Activated CD4-positive, CD25-positive, alpha-beta regulatory T cell (primary cell): ENCODE data around the gene TP53TG3F.
"Not testable (repeated sequence)": the region's sequence is repeated elsewhere in the genome, so short reads cannot be mapped to it uniquely, and the experiment has no call there.

Experiments used
- DNase-seq, 4 experiments: peaks; one replicate each; lab custom pipeline; 2025; lab: John Stamatoyannopoulos, UW

Gene TP53TG3F, protein sequence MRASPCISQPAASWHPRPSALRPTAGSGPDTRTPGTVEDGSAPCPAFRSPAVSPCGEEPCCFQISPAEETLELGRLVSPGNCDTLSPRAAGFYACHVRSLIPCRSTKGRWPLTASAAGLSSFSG

DNA sequence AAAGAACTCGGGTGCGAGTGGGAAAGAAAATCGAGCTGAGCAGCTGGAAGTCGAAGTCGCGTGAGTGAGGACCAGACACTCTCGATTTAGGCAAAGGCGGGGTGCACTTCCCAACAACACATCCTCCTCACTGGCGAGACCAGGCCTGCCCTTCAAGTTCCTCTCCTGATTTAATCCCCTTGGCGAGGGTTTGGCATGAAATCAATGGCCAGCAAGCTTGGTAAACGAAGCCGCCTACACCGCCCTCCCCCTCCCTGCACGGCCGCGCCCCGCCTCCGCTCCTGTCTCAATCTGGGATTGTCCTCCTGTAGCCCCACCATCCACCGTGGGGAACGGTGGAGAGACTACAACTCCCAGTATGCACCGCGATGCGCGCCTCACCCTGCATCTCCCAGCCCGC is at the start of gene TP53TG3F:
TSS of gene TP53TG3F (plus strand) at position 301 of the 400 bp plus-strand sequence. CDS start at position 369, 68 bp downstream.
- DNase-seq: not testable (repeated sequence)

DNA sequence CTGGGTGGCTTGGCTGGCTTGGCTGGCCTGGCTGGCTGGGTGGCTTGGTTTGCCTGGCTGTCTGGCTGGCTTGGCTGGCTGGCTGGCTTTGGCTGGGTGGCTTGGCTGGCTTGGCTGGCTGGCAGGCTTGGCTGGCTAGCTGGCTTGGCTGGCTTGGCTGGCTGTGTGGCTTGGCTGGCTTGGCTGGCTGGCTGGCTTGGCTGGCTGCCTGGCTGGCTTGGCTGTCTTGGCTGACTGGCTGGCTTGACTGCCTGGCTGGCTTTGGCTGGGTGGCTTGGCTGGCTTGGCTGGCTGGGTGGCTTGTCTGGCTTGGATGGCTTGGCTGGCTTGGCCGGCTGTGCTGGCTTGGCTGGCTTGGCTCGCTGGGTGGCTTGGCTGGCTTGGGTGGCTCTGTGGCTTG is 32.2 kb downstream of the TP53TG3F start:
- DNase-seq: not testable (repeated sequence)

DNA sequence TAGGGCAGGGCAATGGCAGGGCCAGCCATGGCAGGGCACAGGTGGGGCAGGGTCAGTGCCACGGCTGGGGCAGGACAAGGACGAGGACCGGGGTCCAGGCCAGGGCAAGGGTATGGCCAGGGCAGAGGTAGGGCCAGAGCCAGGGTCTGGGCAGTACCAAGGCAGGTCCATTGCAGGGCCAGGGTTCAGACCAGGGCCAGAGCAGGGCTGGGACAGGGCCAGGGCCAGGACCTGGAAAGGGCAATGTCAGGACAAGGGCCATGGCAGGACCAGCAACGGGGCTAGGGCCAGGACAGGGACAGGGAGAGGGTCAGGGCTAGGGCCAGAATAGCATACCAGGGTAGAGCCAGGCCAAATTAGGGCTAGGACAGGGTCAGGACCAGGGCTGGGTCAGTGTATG is 47.8 kb downstream of the TP53TG3F start:
- not testable (repeated sequence) for DNase-seq

DNA sequence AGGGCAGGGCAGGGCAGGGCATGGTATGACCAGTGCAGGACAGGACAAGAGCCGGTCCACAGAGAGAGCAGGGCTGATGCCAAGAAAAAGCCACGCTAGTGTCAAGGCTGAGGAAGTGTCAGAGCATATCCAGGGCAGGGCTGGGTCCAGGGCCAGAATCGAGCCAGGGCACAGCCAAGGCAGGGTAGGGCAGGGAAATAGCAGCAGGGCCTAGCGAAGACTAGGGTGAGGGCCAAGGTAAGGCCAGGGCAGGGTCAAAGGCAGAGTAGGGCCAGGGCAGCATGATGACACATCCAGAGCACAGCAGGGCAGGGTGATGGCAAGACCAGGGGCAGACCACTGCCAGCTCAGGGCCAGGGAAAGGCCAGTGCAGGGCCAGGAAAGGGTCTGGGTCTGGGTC is 49.7 kb downstream of the TP53TG3F start:
- not testable (repeated sequence) for DNase-seq

DNA sequence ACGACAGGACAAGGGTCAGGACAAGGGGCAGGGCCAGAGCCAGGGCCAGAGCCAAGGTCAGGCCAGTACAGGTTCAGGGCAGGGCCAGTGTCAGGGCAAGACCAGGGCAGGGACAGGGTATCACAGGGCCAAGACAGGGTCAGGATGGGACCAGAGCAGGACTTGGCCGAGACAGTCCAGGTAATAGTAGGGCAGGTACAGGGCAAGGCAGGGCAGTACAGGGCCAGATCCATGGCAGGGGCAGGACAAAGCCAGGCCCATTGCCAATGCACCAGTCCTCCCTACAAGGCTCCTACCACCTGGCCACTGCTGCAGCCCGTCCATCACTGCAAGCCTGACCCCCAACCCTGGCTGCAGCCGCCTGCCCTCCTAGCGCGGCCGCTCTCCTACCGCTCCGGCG is 50.5 kb downstream of the TP53TG3F start:
- DNase-seq: not testable (repeated sequence)
